ENCODE results near the gene HOXA7. TPM values are rescaled to one million over a fixed set of nuclear protein-coding genes. Genes with fewer than 3 reads are reported as not detected.
A peak's percentile ranks its signal among the peaks of the same experiment; 100 is the strongest.

Gene HOXA7
- total and polyA plus RNA-seq, 2 donors (not counting 1 experiment from before 2014, with no cell fraction given), result 0.37 TPM; not detected in 1

DNA sequence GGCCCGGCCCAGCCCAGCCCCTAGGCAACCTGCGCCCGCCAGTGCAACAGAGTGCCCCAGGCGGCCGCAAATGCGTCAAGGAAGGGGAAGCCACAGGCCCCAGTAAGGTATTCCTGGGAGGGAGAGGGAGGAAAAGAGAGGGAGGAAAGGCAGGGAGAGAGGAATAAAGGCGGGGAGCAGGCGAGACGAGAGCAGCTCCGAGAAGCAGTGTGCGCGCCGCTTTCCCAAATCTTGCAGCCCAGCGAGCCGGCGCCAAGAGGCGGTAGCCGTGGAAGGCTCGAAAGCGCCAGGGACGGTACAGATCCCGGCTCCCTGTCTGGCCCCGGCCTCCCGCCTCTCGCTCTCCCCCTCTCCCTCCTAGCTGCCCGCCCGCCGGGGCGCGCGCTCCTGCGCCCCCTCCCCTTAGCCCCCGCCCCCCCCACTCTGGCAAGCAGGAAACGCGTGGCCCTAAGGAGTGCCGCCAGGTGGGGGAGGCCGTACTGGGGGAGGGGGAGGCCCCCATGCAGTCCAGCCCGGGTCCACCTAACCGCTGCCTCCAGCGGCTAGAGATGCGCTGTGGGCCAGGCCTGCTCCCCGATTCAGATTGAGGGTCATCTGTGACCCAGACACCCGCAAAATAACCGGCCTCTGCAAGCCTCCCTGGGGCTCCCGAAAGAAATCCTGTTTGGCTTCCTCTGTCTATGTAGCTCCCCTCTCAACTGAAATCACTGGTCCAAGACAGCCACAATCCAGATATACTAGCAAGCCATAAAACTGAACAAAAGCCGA is 13.4 kb upstream of the HOXA7 start:
- CTCF ChIA-PET, result interaction anchor here (1.0 to 2.8 kb wide), 3 partner anchors 9 to 20 kb away, joined by 3 to 10 read pairs (median 6); no protein-coding TSS in a partner anchor
- H3K27me3 Mint-ChIP-seq, result peaks cover 52% of the 10 kb centered on the region
- no peak overlapping the region for H3K4me3 Mint-ChIP-seq
- Histone ChIP-seq H3K36me3 (replicated peaks in 1 of 2; ENCODE audit: control extremely low read depth in 1 of 2, control insufficient read depth in 1 of 2, extremely low read depth in 1 of 2, insufficient read depth in 2 of 2, low read length in 1 of 2) (no peaks in the 10 kb centered on the region), H3K9me3 (ENCODE audit: control extremely low read depth in 1 of 3, control insufficient read depth in 2 of 3, insufficient read depth in 1 of 3, low read length in 2 of 3) (peaks cover 0 to 84% (median 28%) of the 10 kb centered on the region in 3 donors), H3K4me2 (replicated peaks; ENCODE audit: low read depth, low read length, poor library complexity, severe bottlenecking) (peak overlapping the region; percentile 14), H3K9ac (ENCODE audit: low read length) (no peak overlapping the region), H4K20me1 (ENCODE audit: control insufficient read depth, insufficient read depth, low read length, poor library complexity, severe bottlenecking) (peaks cover 12% of the 10 kb centered on the region), H2AFZ (ENCODE audit: insufficient read depth, low read depth, low read length, poor library complexity, severe bottlenecking) (no peak overlapping the region), H3K4me3 (ENCODE audit: control extremely low read depth in 1 of 5, extremely low read depth in 1 of 5, insufficient read depth in 1 of 5, low read depth in 2 of 5, low read length in 4 of 5) (no peak overlapping the region), H3K79me2 (ENCODE audit: control insufficient read depth, insufficient read depth, low read length) (no peaks in the 10 kb centered on the region), H3K4me1 (ENCODE audit: control insufficient read depth in 2 of 2, insufficient read depth in 2 of 2, low read length in 2 of 2) (peaks cover 54 to 73% of the 10 kb centered on the region in 2 donors), H3K27ac (ENCODE audit: low read length in 2 of 2) (no peak overlapping the region), H3K27me3 (replicated peaks in 1 of 4; ENCODE audit: control extremely low read depth in 1 of 4, control insufficient read depth in 3 of 4, insufficient read depth in 4 of 4, low read length in 3 of 4) (peaks cover 0 to 96% (median 79%) of the 10 kb centered on the region in 4 experiments)
- intact Hi-C loops (cut with micrococcal nuclease), result loop anchor here (10.0 kb wide), 2 partner anchors 895 to 975 kb away; no protein-coding TSS in a partner anchor
- peak; percentile 34 for DNase-seq
- whole genome bisulfite sequencing (ENCODE audit: insufficient coverage), result 3% methylated on average over 35 of the region's 46 CpGs
- peak overlapping the region; percentile 82 for H3K27ac Mint-ChIP-seq
- TF ChIP-seq, protein P1, sequence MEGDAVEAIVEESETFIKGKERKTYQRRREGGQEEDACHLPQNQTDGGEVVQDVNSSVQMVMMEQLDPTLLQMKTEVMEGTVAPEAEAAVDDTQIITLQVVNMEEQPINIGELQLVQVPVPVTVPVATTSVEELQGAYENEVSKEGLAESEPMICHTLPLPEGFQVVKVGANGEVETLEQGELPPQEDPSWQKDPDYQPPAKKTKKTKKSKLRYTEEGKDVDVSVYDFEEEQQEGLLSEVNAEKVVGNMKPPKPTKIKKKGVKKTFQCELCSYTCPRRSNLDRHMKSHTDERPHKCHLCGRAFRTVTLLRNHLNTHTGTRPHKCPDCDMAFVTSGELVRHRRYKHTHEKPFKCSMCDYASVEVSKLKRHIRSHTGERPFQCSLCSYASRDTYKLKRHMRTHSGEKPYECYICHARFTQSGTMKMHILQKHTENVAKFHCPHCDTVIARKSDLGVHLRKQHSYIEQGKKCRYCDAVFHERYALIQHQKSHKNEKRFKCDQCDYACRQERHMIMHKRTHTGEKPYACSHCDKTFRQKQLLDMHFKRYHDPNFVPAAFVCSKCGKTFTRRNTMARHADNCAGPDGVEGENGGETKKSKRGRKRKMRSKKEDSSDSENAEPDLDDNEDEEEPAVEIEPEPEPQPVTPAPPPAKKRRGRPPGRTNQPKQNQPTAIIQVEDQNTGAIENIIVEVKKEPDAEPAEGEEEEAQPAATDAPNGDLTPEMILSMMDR (IDR thresholded peaks at IDR 0.05), result no peak
- TF ChIP-seq EZH2 (IDR thresholded peaks at IDR 0.05; ENCODE audit: borderline replicate concordance, insufficient read depth, low read depth, low read length, poor library complexity, severe bottlenecking), result peak; percentile 69
- ATAC-seq (ENCODE audit: low read depth), result no peak
- peaks cover 19% of the 10 kb centered on the region for H3K4me1 Mint-ChIP-seq
- no peaks in the 10 kb centered on the region for H3K9me3 Mint-ChIP-seq (ENCODE audit: insufficient read depth)
- POLR2A ChIA-PET, result no interaction called here

Measured in B cell (primary cell).